ENCODE data around the gene B4GALNT3. TPM values are rescaled to one million over a fixed set of nuclear protein-coding genes. Genes with fewer than 3 reads are reported as not detected.
A peak's percentile ranks its signal among the peaks of the same experiment; 100 is the strongest.

The B4GALNT3 gene
- total RNA-seq, 1 donor from 2014 or later = 2.9 TPM

DNA sequence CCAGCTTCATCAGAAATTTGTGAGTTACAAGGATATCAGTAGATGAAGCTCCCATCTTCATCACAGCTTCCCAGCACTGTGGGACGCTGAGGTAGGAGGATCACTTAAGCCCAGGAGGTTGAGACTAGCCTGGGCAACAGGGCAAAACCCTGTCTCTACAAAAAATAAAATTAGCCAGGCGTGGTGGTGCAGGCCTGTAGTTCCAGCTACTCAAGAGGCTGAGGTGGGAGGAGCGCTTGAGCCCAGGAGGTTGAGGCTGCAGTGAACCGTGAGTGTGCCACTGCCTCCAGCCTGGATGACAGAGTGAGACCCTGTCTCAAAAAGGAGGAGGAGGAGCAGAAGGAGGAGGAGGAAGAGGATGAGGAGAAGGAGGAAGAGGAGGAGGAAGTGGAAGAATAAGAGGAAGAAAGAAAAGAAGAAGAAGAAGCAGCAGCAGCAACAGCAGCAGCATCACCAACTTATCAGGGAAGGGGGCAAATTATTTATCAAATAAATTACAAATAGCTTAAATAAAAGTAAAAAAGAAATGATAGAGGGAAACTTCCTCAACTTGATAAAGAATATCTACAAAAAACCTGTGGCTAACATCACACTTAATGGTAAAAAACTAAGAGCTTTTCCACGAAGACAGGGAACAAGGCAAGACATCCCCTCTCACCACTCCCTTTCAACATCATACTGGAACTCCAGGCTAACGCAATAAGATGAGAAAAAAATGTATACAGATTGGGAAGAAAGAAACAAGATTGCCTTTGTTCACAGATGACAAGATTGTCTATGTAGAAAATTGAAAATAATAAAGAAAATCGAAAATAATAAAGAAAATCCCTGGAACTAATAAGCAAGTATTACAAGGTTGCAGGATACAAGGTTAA is 133.9 kb downstream of the B4GALNT3 start:
- DNase-seq (ENCODE audit: low spot score) = no peak
- H3K4me3 Mint-ChIP-seq (ENCODE audit: unreplicated experiment) = no peak overlapping the region
- peaks cover 1% of the 10 kb centered on the region for H3K36me3 Mint-ChIP-seq (ENCODE audit: low read depth)
- H3K9me3 Mint-ChIP-seq (ENCODE audit: low read depth) = no peaks in the 10 kb centered on the region
- H3K27ac Mint-ChIP-seq (ENCODE audit: unreplicated experiment) = no peak overlapping the region
- peaks cover 4% of the 10 kb centered on the region for H3K27me3 Mint-ChIP-seq (ENCODE audit: low read depth)
- H3K4me1 Mint-ChIP-seq (ENCODE audit: low read depth) = peaks cover 7% of the 10 kb centered on the region
- TF ChIP-seq, protein P1, sequence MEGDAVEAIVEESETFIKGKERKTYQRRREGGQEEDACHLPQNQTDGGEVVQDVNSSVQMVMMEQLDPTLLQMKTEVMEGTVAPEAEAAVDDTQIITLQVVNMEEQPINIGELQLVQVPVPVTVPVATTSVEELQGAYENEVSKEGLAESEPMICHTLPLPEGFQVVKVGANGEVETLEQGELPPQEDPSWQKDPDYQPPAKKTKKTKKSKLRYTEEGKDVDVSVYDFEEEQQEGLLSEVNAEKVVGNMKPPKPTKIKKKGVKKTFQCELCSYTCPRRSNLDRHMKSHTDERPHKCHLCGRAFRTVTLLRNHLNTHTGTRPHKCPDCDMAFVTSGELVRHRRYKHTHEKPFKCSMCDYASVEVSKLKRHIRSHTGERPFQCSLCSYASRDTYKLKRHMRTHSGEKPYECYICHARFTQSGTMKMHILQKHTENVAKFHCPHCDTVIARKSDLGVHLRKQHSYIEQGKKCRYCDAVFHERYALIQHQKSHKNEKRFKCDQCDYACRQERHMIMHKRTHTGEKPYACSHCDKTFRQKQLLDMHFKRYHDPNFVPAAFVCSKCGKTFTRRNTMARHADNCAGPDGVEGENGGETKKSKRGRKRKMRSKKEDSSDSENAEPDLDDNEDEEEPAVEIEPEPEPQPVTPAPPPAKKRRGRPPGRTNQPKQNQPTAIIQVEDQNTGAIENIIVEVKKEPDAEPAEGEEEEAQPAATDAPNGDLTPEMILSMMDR (IDR thresholded peaks at IDR 0.05) = no peak

DNA sequence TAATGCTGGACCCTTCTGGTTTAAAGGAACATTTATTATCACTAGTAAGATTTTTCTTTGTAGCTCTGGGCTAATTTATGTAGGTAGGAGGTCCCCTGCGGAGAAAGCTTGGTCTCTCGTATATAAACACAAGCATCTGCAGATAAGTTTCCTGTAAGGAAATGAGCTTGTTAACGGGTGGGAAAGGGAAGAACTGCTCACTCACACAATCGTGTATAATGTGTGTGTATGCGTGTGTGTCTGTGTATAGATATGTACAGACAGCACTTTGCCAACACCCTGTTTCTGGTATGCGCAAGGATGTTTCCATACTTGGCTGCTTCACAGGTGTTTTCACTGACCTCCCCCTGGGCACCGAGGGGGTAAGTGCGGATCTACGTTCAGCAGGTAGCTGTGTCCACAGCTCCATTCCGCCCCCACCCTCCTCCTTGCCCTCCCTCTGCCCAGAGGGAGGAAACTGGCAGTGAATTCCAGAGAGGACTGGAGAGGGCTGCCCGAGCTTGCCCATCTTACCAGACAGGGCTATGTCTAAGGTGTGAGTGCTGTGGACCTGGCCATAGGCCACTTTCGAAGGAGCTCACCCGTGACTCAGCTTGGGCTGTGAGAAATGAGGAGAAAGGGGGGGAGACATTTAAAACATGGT is 138.3 kb downstream of the B4GALNT3 start:
- no peak overlapping the region for H3K4me3 Mint-ChIP-seq (ENCODE audit: unreplicated experiment)
- peaks cover 3% of the 10 kb centered on the region for H3K27me3 Mint-ChIP-seq (ENCODE audit: low read depth)

DNA sequence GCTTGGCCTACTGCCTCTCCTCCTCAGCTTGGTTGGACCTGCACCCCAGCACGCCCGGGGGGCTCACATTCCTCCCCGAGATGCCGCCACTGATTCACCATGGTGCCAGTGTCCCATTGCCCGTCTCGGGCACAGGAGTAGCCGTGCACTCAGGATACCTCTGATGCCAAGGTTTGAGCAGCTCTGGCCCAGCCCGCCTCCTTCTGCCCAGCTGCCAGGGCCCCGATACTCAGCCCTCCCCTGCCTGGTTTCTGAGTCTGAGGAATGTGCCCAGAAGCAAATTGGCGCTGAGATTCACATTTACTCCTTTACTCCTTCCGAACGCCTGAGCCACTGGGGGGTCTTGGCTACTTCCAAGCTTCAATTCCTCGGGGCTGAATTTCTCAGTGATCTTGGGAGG is 140.0 kb downstream of the B4GALNT3 start:
- no peak overlapping the region for H3K27ac Mint-ChIP-seq (ENCODE audit: unreplicated experiment)
- TF ChIP-seq, protein P1 (IDR thresholded peaks at IDR 0.05) = no peak
- H3K9me3 Mint-ChIP-seq (ENCODE audit: low read depth) = no peaks in the 10 kb centered on the region
- H3K36me3 Mint-ChIP-seq (ENCODE audit: low read depth) = no peaks in the 10 kb centered on the region
- no peaks in the 10 kb centered on the region for H3K27me3 Mint-ChIP-seq (ENCODE audit: low read depth)
- H3K4me3 Mint-ChIP-seq (ENCODE audit: unreplicated experiment) = no peak overlapping the region
- peaks cover 11% of the 10 kb centered on the region for H3K4me1 Mint-ChIP-seq (ENCODE audit: low read depth)
- DNase-seq (ENCODE audit: low spot score) = no peak

More for the DNA sequence above, 138.3 kb downstream of the B4GALNT3 start:
- peaks cover 1% of the 10 kb centered on the region for H3K36me3 Mint-ChIP-seq (ENCODE audit: low read depth)
- H3K27ac Mint-ChIP-seq (ENCODE audit: unreplicated experiment) = no peak overlapping the region
- DNase-seq (ENCODE audit: low spot score) = peak; percentile 61
- TF ChIP-seq, protein P1 (IDR thresholded peaks at IDR 0.05) = no peak
- H3K9me3 Mint-ChIP-seq (ENCODE audit: low read depth) = no peaks in the 10 kb centered on the region
- peaks cover 11% of the 10 kb centered on the region for H3K4me1 Mint-ChIP-seq (ENCODE audit: low read depth)

DNA sequence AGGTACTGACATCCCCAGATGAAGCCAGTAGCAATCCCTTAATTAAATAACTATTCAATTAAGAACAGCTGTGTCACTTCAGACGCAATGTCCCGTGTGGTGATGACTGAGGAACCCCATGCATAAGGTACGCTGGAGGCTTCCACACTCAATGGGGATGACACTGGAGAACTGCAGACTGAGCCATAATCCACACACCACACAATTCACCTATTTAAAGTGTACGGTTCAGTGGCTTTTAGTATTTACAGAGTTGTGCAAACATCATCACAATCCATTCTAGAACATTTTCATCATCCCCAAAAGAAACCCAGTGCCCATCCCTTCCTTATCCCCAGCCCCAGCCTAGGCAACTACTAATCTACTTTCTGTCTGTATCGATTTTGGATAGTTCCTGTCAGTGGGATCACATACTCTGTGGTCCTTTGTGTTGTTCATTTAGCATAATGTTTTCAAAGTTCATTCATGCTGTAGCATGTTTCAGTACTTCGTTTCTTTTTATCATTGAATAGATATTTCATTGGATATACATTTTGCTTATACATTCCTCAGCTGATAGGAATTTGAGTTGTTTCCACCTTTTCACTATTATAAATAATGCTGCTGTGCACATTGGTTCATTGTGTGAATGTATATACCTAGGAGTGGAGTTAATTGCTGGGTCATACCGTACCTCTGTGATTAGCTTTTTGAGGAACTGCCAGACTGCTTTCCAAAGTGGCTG is 142.4 kb downstream of the B4GALNT3 start:
- H3K4me3 Mint-ChIP-seq (ENCODE audit: unreplicated experiment) = no peak overlapping the region
- TF ChIP-seq, protein P1 (IDR thresholded peaks at IDR 0.05) = no peak
- H3K27ac Mint-ChIP-seq (ENCODE audit: unreplicated experiment) = no peak overlapping the region
- H3K36me3 Mint-ChIP-seq (ENCODE audit: low read depth) = no peaks in the 10 kb centered on the region
- peaks cover 30% of the 10 kb centered on the region for H3K4me1 Mint-ChIP-seq (ENCODE audit: low read depth)
- H3K27me3 Mint-ChIP-seq (ENCODE audit: low read depth) = no peaks in the 10 kb centered on the region
- no peaks in the 10 kb centered on the region for H3K9me3 Mint-ChIP-seq (ENCODE audit: low read depth)
- no peak for DNase-seq (ENCODE audit: low spot score)

DNA sequence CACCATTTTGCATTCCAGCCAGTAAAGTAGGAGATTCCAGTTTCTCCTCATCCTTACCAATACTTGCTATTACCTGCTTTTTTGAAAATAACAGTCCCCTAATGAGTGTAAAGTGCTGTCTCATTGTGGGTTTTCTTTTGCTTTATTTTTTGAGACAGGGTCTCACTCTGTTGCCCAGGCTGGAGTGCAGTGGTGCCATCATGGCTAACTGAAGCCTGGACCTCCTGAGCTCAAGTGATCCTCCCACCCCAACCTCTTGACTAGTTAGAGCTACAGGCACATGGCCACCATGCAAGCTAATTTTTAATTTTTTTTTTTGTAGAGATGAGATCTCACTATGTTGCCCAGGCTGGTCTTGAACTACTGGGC is 142.9 kb downstream of the B4GALNT3 start:
- Mint-ChIP-seq H3K4me3 (ENCODE audit: unreplicated experiment) (no peak overlapping the region), H3K4me1 (ENCODE audit: low read depth) (peaks cover 35% of the 10 kb centered on the region), H3K9me3 (ENCODE audit: low read depth) (no peaks in the 10 kb centered on the region), H3K27me3 (ENCODE audit: low read depth) (no peaks in the 10 kb centered on the region), H3K36me3 (ENCODE audit: low read depth) (no peaks in the 10 kb centered on the region), H3K27ac (ENCODE audit: unreplicated experiment) (no peak overlapping the region)
- TF ChIP-seq, protein P1 (IDR thresholded peaks at IDR 0.05) = no peak
- DNase-seq (ENCODE audit: low spot score) = no peak
